ENCODE results near the gene SLX4IP.
A peak's percentile ranks its signal among the peaks of the same experiment; 100 is the strongest.

The SLX4IP gene

GRCh38 chr20:10549511-10549910 lies 114.4 kb downstream of the SLX4IP start:
- no peak overlapping the region for H3K4me3 Mint-ChIP-seq
- H3K27me3 Mint-ChIP-seq: no peaks in the 10 kb centered on the region
- ATAC-seq (replicated peaks) (no peak), DNase-seq (no peak)
- H3K36me3 Mint-ChIP-seq (ENCODE audit: insufficient read depth): no peaks in the 10 kb centered on the region
- H3K9me3 Mint-ChIP-seq: no peaks in the 10 kb centered on the region
- peaks cover 10 to 26% of the 10 kb centered on the region in 2 donors for H3K4me1 Mint-ChIP-seq (ENCODE audit: low read depth in 2 of 2)
- no peak overlapping the region for H3K27ac Mint-ChIP-seq

- Mint-ChIP-seq H3K27ac (peak overlapping the region; percentile 57 to 75), H3K4me1 (ENCODE audit: low read depth in 2 of 2) (peaks cover 10 to 26% of the 10 kb centered on the region in 2 donors), H3K4me3 (peak overlapping the region in 1 of 2 donors; percentile 23), H3K36me3 (ENCODE audit: insufficient read depth) (no peaks in the 10 kb centered on the region), H3K9me3 (no peaks in the 10 kb centered on the region), H3K27me3 (no peaks in the 10 kb centered on the region)
- ATAC-seq (replicated peaks) (peak; percentile 63), DNase-seq (no peak)
Observed at GRCh38 chr20:10550204-10551118, 115.4 kb downstream of the SLX4IP start.

GRCh38 chr20:10551732-10552724 lies 116.9 kb downstream of the SLX4IP start:
- Mint-ChIP-seq H3K27ac (peak overlapping the region in 1 of 2 donors; percentile 20), H3K4me1 (ENCODE audit: low read depth in 2 of 2) (peaks cover 10 to 26% of the 10 kb centered on the region in 2 donors), H3K27me3 (no peaks in the 10 kb centered on the region), H3K36me3 (ENCODE audit: insufficient read depth) (no peaks in the 10 kb centered on the region), H3K4me3 (no peak overlapping the region), H3K9me3 (no peaks in the 10 kb centered on the region)
- DNase-seq (no peak), ATAC-seq (replicated peaks) (no peak)

DNA sequence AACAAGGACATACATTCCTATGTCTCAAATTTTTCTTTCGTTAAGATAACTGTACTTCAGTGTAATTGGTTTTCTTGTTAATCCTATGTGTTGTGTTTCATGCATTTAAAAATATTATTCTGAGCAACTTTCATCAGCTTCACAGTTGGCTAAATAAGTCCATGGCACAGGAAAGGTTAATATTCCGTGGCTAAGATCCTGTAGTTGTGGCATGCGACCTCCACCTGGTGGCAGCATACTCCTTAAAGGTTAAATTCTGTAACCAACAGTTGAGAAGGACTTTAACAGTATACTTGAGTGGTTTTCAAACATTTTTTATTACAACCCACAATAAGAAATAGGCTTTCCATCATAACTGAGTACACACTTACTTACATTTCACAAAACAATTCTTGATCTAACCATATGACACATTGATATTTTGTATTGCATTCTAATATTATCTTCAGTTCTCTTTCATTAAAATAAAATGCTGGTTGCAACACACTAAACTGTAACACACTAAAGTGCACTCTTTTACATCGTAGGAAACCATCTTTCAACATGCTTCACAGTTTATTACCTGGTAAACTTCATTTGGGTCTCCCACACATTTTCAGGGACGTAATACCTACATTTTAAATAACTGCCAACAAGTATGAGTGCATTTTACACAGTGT lies 118.3 kb downstream of the SLX4IP start:
- DNase-seq (no peak), ATAC-seq (replicated peaks) (no peak)
- Mint-ChIP-seq H3K36me3 (ENCODE audit: insufficient read depth) (peaks cover 3% of the 10 kb centered on the region), H3K9me3 (no peaks in the 10 kb centered on the region), H3K4me3 (no peak overlapping the region), H3K27me3 (no peaks in the 10 kb centered on the region), H3K4me1 (ENCODE audit: low read depth in 2 of 2) (peaks cover 10 to 23% of the 10 kb centered on the region in 2 donors), H3K27ac (no peak overlapping the region)

DNA sequence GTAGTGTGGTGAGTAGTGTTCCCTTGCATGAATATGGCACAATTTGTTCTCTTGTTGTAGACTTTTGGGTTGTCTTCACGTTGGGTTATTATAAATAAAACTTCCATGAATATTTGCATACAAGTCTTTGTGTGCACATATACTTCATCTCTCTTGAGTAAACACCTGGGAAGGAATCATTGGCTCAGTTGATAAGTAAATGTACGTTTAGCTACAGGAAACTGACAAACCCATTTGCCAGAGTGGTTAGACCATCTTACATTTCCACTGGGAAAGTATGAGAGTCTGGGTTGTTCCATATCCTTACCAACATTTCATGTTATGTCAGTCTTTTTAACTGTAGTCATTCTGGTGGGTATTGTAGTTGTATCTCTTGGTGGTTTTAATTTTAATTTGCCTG lies 119.2 kb downstream of the SLX4IP start:
- H3K4me1 Mint-ChIP-seq (ENCODE audit: low read depth in 2 of 2): peaks cover 10 to 17% of the 10 kb centered on the region in 2 donors
- peaks cover 3% of the 10 kb centered on the region for H3K36me3 Mint-ChIP-seq (ENCODE audit: insufficient read depth)
- H3K27ac Mint-ChIP-seq: no peak overlapping the region
- H3K9me3 Mint-ChIP-seq: no peaks in the 10 kb centered on the region
- H3K27me3 Mint-ChIP-seq: no peaks in the 10 kb centered on the region
- ATAC-seq (replicated peaks): no peak
- no peak for DNase-seq
- no peak overlapping the region for H3K4me3 Mint-ChIP-seq

DNA sequence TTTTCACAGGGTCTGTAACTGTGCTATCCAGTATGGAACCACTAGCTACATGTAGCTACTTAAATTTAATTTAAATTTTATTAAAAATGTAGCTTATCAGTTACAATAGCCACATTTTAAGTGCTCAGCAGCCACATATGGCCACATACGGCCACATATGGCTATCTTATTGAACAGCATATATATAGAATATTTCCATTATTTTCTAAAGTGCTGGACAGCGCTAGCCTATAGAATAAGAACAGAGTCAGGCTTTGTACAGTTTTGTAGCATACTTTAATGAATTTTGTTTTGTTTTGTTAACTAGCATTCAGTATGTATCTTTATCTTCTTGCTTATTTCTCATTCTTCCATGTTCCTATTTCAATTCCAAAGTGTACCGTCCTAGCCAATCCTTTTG lies 120.3 kb downstream of the SLX4IP start:
- DNase-seq (no peak), ATAC-seq (replicated peaks) (no peak)
- Mint-ChIP-seq H3K27me3 (no peaks in the 10 kb centered on the region), H3K4me1 (ENCODE audit: low read depth in 2 of 2) (peaks cover 5 to 11% of the 10 kb centered on the region in 2 donors), H3K9me3 (no peaks in the 10 kb centered on the region), H3K36me3 (ENCODE audit: insufficient read depth) (peaks cover 3% of the 10 kb centered on the region), H3K4me3 (no peak overlapping the region), H3K27ac (peak overlapping the region in 1 of 2 donors; percentile 6)

- no peaks in the 10 kb centered on the region for H3K27me3 Mint-ChIP-seq
- H3K4me3 Mint-ChIP-seq: no peak overlapping the region
- H3K27ac Mint-ChIP-seq: peak overlapping the region in 1 of 2 donors; percentile 6
- no peak for ATAC-seq (replicated peaks)
- H3K9me3 Mint-ChIP-seq: no peaks in the 10 kb centered on the region
- peaks cover 3% of the 10 kb centered on the region for H3K36me3 Mint-ChIP-seq (ENCODE audit: insufficient read depth)
- peaks cover under 1 to 6% of the 10 kb centered on the region in 2 donors for H3K4me1 Mint-ChIP-seq (ENCODE audit: low read depth in 2 of 2)
- DNase-seq: no peak
Observed at GRCh38 chr20:10555865-10556308, 120.8 kb downstream of the SLX4IP start.

GRCh38 chr20:10556519-10557083 lies 121.5 kb downstream of the SLX4IP start:
- H3K27me3 Mint-ChIP-seq: no peaks in the 10 kb centered on the region
- ATAC-seq (replicated peaks): no peak
- H3K9me3 Mint-ChIP-seq: no peaks in the 10 kb centered on the region

GRCh38 chr20:10557685-10558084 lies 122.6 kb downstream of the SLX4IP start:
- DNase-seq (no peak), ATAC-seq (replicated peaks) (no peak)
- no peaks in the 10 kb centered on the region for H3K4me1 Mint-ChIP-seq (ENCODE audit: low read depth in 2 of 2)
- H3K27me3 Mint-ChIP-seq: no peaks in the 10 kb centered on the region
- no peak overlapping the region for H3K27ac Mint-ChIP-seq
- peaks cover 3% of the 10 kb centered on the region for H3K36me3 Mint-ChIP-seq (ENCODE audit: insufficient read depth)
- H3K4me3 Mint-ChIP-seq: no peak overlapping the region
- no peaks in the 10 kb centered on the region for H3K9me3 Mint-ChIP-seq

More at GRCh38 chr20:10556519-10557083, 121.5 kb downstream of the SLX4IP start:
- peaks cover 0 to 3% of the 10 kb centered on the region in 2 donors for H3K4me1 Mint-ChIP-seq (ENCODE audit: low read depth in 2 of 2)
- no peak overlapping the region for H3K4me3 Mint-ChIP-seq
- no peak for DNase-seq
- H3K27ac Mint-ChIP-seq: no peak overlapping the region
- peaks cover 3% of the 10 kb centered on the region for H3K36me3 Mint-ChIP-seq (ENCODE audit: insufficient read depth)

- H3K4me1 Mint-ChIP-seq (ENCODE audit: low read depth in 2 of 2): no peaks in the 10 kb centered on the region
- H3K27me3 Mint-ChIP-seq: no peaks in the 10 kb centered on the region
- peak in 1 of 3 experiments; percentile 11 for DNase-seq
- no peak overlapping the region for H3K4me3 Mint-ChIP-seq
- H3K9me3 Mint-ChIP-seq: no peaks in the 10 kb centered on the region
- peaks cover 3% of the 10 kb centered on the region for H3K36me3 Mint-ChIP-seq (ENCODE audit: insufficient read depth)
- H3K27ac Mint-ChIP-seq: no peak overlapping the region
- ATAC-seq (replicated peaks): peak; percentile 78
Observed at GRCh38 chr20:10558635-10559187, 123.6 kb downstream of the SLX4IP start.

- ATAC-seq (replicated peaks): no peak
- Mint-ChIP-seq H3K27me3 (no peaks in the 10 kb centered on the region), H3K36me3 (ENCODE audit: insufficient read depth) (peaks cover 3% of the 10 kb centered on the region)
Observed at GRCh38 chr20:10559266-10559665, 124.2 kb downstream of the SLX4IP start.

GRCh38 chr20:10560686-10561085 lies 125.6 kb downstream of the SLX4IP start:
- no peak overlapping the region for H3K27ac Mint-ChIP-seq
- ATAC-seq (replicated peaks): no peak
- H3K9me3 Mint-ChIP-seq: no peaks in the 10 kb centered on the region
- H3K27me3 Mint-ChIP-seq: no peaks in the 10 kb centered on the region
- DNase-seq: no peak
- H3K36me3 Mint-ChIP-seq (ENCODE audit: insufficient read depth): peaks cover 3% of the 10 kb centered on the region
- peaks cover 0 to 4% of the 10 kb centered on the region in 2 donors for H3K4me1 Mint-ChIP-seq (ENCODE audit: low read depth in 2 of 2)
- no peak overlapping the region for H3K4me3 Mint-ChIP-seq

More at GRCh38 chr20:10559266-10559665, 124.2 kb downstream of the SLX4IP start:
- peaks cover 0 to 3% of the 10 kb centered on the region in 2 donors for H3K4me1 Mint-ChIP-seq (ENCODE audit: low read depth in 2 of 2)
- DNase-seq: no peak
- H3K9me3 Mint-ChIP-seq: no peaks in the 10 kb centered on the region
- H3K27ac Mint-ChIP-seq: no peak overlapping the region
- H3K4me3 Mint-ChIP-seq: no peak overlapping the region

Measured in effector memory CD8-positive, alpha-beta T cell (primary cell).